Transverse colon (tissue), 4 donors: Measurements from ENCODE around the gene RYR3. TPM values are rescaled to one million over a fixed set of nuclear protein-coding genes. Genes with fewer than 3 reads are reported as not detected.

Experiments used
- DNase-seq: peaks from one replicate; pipeline ENCODE4 v3.0.0-alpha.2; 2019
- H3K27ac ChIP-seq, 4 donors: fragments of 200-600 bp; sonication (generic); 2 replicates each; pipeline ENCODE4 v1.5.1; 2016 to 2018; ENCODE audit warnings: inconsistent platforms in 4 of 4
- H3K27me3 ChIP-seq: fragments of 200-600 bp; sonication (generic); 2 replicates; pipeline ENCODE4 v1.5.1; 2017; ENCODE audit warnings: inconsistent platforms
- H3K36me3 ChIP-seq, 4 donors: fragments of 200-600 bp; sonication (generic); 2 replicates each; pipeline ENCODE4 v1.5.1; 2017 to 2019; ENCODE audit warnings: inconsistent platforms in 4 of 4
- H3K4me1 ChIP-seq, 4 donors: fragments of 200-600 bp; sonication (generic); 2 replicates each; pipeline ENCODE4 v1.5.1; 2017 to 2020; ENCODE audit warnings: inconsistent platforms in 4 of 4
- H3K4me3 ChIP-seq, 4 donors: fragments of 200-600 bp; sonication (generic); 1 replicate in 1 of 4; 2 replicates in 3 of 4; pipeline versions ENCODE4 v1.5.1 to v1.6.1; 2017 to 2019; ENCODE audit warnings: inconsistent platforms in 4 of 4
- H3K9me3 ChIP-seq, 2 donors: fragments of 200-600 bp; sonication (generic); 2 replicates each; pipeline ENCODE4 v1.5.1; 2017 to 2019; ENCODE audit warnings: inconsistent platforms in 2 of 2
- EP300 ChIP-seq: sonication (generic); formaldehyde crosslinking; IDR thresholded peaks from one replicate; pipeline ENCODE4 v1.6.1; 2017; ENCODE audit warnings: antibody characterized with exemption, low read depth
- POLR2A ChIP-seq: fragments of 450-650 bp; IDR thresholded peaks from one replicate; pipeline ENCODE4 v1.6.1; 2016; ENCODE audit warnings: antibody characterized with exemption, mild to moderate bottlenecking, moderate library complexity
- POLR2AphosphoS5 ChIP-seq, 3 donors: sonication (generic); formaldehyde crosslinking; IDR thresholded peaks; one replicate each; pipeline ENCODE4 v1.6.1; 2016; ENCODE audit warnings: antibody characterized with exemption in 3 of 3
- WGBS, 2 donors: methylation state at CpG; one replicate each; pipeline ENCODE4 v1.1.5; 2018; ENCODE audit warnings: low coverage in 1 of 2; 5-methylcytosine and 5-hydroxymethylcytosine counted together
- in situ Hi-C, 4 donors: fragments of 200-750 bp; cut with MboI; loops; one replicate each; pipeline versions ENCODE4 v1.15.0 to v1.15.1; 2017; ENCODE audit warnings: low sequenced_read_pairs in 3 of 4, low pct_ligation_motif_present in 1 of 4, low pct_unique_long_range_greater_than_20kb in 1 of 4
- intact Hi-C: fragments of 100-400 bp; cut with DNase I; formaldehyde crosslinking; loops from one replicate; pipeline ENCODE4 v1.15.1; 2023; ENCODE audit warnings: low total_unique reads
- total RNA-seq, 4 donors: library from RNA; depleted of rRNA; stranded (reverse); fragments of >200 nt; gene quantifications; one replicate each; pipeline ENCODE4 v1.1.0, GENCODE V29; 2016
- TF ChIP-seq, protein P1 (sequence below), 5 experiments: fragments of 200-600 bp in 3 of 5; fragments of 450-650 bp in 2 of 5; sonication (generic) in 3 of 5; IDR thresholded peaks; 1 replicate in 2 of 5; 2 replicates in 3 of 5; pipeline ENCODE4 v1.5.1; 2016 to 2017; ENCODE audit warnings: antibody characterized with exemption in 5 of 5, inconsistent platforms in 3 of 5, mild to moderate bottlenecking in 2 of 5, moderate library complexity in 1 of 5

Gene RYR3
- total RNA-seq, 4 donors from 2014 or later, result 0.96 to 9.7 (median 5.4) TPM

DNA sequence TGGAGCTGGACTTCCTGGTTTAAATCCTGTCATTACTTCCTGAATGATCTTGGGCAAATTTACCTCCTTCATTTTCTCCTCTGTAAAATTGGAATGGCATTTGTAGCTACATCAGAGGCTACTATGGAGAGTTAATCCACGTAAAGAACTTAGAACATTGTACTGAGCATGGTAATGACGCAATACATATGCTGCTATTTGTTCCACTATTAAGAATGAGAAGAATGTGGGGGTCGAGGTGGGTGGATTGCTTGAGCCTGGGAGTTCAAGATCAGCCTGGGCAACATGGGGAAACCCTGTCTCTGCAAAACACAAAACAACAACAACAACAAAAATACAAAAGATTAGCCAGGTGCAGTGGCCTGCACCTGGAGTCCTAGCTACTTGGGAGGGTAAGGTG lies 250.6 kb downstream of the RYR3 start:
- no peaks in the 10 kb centered on the region for H3K36me3 ChIP-seq
- DNase-seq, result no peak
- H3K9me3 ChIP-seq, result no peaks in the 10 kb centered on the region
- no peaks in the 10 kb centered on the region for H3K4me1 ChIP-seq
- H3K27ac ChIP-seq, result no peak overlapping the region
- TF ChIP-seq EP300 (no peak), POLR2AphosphoS5 (IDR thresholded peaks at IDR 0.05) (no peak), POLR2A (no peak)
- TF ChIP-seq, protein P1, sequence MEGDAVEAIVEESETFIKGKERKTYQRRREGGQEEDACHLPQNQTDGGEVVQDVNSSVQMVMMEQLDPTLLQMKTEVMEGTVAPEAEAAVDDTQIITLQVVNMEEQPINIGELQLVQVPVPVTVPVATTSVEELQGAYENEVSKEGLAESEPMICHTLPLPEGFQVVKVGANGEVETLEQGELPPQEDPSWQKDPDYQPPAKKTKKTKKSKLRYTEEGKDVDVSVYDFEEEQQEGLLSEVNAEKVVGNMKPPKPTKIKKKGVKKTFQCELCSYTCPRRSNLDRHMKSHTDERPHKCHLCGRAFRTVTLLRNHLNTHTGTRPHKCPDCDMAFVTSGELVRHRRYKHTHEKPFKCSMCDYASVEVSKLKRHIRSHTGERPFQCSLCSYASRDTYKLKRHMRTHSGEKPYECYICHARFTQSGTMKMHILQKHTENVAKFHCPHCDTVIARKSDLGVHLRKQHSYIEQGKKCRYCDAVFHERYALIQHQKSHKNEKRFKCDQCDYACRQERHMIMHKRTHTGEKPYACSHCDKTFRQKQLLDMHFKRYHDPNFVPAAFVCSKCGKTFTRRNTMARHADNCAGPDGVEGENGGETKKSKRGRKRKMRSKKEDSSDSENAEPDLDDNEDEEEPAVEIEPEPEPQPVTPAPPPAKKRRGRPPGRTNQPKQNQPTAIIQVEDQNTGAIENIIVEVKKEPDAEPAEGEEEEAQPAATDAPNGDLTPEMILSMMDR (IDR thresholded peaks at IDR 0.05), result no peak
- WGBS, 2 donors, result 36 to 53% methylated on average over 3 of the region's 3 CpGs
- intact Hi-C loops, result no loop called here
- H3K4me3 ChIP-seq, result no peak overlapping the region
- H3K27me3 ChIP-seq, result no peaks in the 10 kb centered on the region
- in situ Hi-C loops, result no loop called here

DNA sequence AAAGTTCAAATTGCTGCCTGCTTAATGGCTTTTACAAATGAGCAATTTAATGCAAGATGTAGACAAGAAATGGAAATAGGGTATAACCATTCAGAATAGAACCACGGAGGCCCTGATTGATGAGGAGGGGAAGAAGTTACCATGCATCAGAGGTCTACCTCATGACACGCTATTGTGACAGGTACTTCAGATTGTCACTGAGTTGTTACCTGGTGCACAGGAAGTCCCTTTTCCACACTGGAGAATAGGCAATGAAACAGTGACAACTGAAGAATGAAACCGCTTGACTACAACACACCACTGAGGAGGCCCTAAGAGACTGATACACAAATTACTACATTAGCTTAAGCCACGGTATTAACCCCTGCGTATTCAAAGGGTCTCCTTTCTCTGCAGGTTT lies 251.2 kb downstream of the RYR3 start:
- Histone ChIP-seq H3K27ac (no peak overlapping the region), H3K27me3 (no peaks in the 10 kb centered on the region), H3K36me3 (no peaks in the 10 kb centered on the region), H3K4me3 (no peak overlapping the region), H3K4me1 (no peaks in the 10 kb centered on the region), H3K9me3 (no peaks in the 10 kb centered on the region)
- WGBS, 2 donors, result 81 to 83% methylated on average over 4 to 5 of the region's 5 CpGs
- TF ChIP-seq, protein P1 (IDR thresholded peaks at IDR 0.05), result no peak
- TF ChIP-seq POLR2A, result no peak
- TF ChIP-seq POLR2AphosphoS5 (IDR thresholded peaks at IDR 0.05), result no peak
- TF ChIP-seq EP300, result no peak
- intact Hi-C loops (no loop called here), in situ Hi-C loops (no loop called here)
- no peak for DNase-seq

DNA sequence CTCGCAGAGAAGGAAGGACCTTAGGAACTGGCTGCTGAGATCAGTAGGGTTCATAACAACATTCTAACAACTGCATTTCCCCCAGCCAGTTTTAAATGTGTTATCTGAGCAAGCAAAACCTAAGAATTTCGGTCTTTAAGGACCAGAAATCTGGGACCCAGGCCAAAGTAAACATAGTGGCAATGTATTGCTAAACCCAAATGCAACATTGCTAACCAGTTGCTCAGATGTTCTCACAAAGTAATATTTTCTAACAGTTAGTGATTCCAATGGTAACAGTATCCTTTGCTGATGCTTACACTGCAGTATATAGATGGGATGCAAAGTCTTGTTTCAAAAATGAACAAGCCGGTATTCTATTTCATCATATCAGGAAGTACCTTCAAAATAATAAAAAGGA lies 254.3 kb downstream of the RYR3 start:
- TF ChIP-seq POLR2A (no peak), POLR2AphosphoS5 (IDR thresholded peaks at IDR 0.05) (no peak)
- TF ChIP-seq, protein P1 (IDR thresholded peaks at IDR 0.05), result no peak
- Histone ChIP-seq H3K27ac (no peak overlapping the region), H3K4me1 (no peaks in the 10 kb centered on the region), H3K36me3 (no peaks in the 10 kb centered on the region), H3K9me3 (no peaks in the 10 kb centered on the region), H3K4me3 (no peak overlapping the region), H3K27me3 (no peaks in the 10 kb centered on the region)
- WGBS, 2 donors, result 36 to 87% methylated on average over 1 to 3 of the region's 3 CpGs
- in situ Hi-C loops (no loop called here), intact Hi-C loops (no loop called here)
- no peak for DNase-seq

DNA sequence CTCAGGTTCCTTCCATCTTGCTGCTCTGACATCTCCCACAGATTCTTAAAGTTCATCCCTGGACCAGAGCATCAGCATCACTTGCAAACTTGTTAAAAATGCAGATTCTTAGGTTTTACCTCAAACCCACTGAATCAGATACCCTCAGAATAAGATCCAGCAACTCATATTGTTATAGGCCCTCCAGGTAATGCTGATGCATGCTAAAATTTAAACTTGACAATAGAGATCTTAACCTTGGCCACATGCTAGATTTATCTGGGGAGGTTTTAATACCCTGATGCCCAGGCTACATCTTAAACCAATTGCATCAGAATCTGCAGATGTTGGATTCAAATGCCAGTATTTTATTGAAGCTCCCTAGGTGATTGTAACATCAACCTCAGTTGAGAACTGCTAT lies 256.9 kb downstream of the RYR3 start:
- no peak overlapping the region for H3K4me3 ChIP-seq
- TF ChIP-seq EP300, result no peak
- no peak for TF ChIP-seq POLR2AphosphoS5 (IDR thresholded peaks at IDR 0.05)
- TF ChIP-seq, protein P1 (IDR thresholded peaks at IDR 0.05), result no peak
- TF ChIP-seq POLR2A, result no peak
- in situ Hi-C loops, result no loop called here
- H3K36me3 ChIP-seq, result no peaks in the 10 kb centered on the region
- H3K4me1 ChIP-seq, result no peaks in the 10 kb centered on the region
- no peak for DNase-seq
- H3K27me3 ChIP-seq, result no peaks in the 10 kb centered on the region
- no peak overlapping the region for H3K27ac ChIP-seq
- peaks cover 0 to 5% of the 10 kb centered on the region in 2 donors for H3K9me3 ChIP-seq
- intact Hi-C loops, result no loop called here
